Suppressor macrophage treated with lipopolysaccharide for 4 hours (primary cell): Measurements from ENCODE around the gene SLC2A8.

Experiments
- DNase-seq: peaks from one replicate; pipeline ENCODE4 v3.0.0-alpha.2; 2020

Gene SLC2A8, protein sequence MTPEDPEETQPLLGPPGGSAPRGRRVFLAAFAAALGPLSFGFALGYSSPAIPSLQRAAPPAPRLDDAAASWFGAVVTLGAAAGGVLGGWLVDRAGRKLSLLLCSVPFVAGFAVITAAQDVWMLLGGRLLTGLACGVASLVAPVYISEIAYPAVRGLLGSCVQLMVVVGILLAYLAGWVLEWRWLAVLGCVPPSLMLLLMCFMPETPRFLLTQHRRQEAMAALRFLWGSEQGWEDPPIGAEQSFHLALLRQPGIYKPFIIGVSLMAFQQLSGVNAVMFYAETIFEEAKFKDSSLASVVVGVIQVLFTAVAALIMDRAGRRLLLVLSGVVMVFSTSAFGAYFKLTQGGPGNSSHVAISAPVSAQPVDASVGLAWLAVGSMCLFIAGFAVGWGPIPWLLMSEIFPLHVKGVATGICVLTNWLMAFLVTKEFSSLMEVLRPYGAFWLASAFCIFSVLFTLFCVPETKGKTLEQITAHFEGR

DNA sequence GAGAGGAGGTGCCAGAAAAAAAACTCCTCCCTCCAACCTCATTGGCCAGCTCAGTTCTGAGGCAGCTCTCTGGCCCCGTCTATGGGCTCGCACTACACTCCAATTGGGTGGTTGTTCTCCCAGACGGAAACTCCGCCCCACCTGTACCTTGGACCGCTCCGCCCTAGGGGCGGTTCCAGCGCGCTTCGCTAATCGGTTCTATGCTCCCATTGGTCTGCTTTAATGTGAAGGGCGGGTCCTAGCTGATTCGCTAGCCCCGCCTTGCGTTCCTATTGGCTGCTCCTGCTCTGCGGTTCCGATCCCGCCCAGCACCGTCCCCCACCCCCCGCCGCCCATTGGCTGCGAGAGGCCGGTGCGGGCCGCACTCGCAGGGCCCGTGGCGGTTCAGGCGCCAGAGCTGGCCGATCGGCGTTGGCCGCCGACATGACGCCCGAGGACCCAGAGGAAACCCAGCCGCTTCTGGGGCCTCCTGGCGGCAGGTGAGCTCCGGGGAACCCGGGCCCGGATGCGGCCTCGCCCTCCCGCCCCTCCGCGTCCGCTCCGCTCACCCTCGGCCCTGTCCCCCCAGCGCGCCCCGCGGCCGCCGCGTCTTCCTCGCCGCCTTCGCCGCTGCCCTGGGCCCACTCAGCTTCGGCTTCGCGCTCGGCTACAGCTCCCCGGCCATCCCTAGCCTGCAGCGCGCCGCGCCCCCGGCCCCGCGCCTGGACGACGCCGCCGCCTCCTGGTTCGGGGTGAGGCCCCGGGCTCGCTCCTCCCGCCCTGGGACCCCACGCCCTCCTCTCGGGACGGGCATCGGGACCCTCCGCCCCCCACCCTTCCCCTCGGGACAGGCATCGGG, at the start of gene SLC2A8:
TSS of gene SLC2A8 (plus strand) at position 362 of the 838 bp plus-strand sequence. CDS start at position 424, 62 bp downstream.
- peak; percentile 100 for DNase-seq

DNA sequence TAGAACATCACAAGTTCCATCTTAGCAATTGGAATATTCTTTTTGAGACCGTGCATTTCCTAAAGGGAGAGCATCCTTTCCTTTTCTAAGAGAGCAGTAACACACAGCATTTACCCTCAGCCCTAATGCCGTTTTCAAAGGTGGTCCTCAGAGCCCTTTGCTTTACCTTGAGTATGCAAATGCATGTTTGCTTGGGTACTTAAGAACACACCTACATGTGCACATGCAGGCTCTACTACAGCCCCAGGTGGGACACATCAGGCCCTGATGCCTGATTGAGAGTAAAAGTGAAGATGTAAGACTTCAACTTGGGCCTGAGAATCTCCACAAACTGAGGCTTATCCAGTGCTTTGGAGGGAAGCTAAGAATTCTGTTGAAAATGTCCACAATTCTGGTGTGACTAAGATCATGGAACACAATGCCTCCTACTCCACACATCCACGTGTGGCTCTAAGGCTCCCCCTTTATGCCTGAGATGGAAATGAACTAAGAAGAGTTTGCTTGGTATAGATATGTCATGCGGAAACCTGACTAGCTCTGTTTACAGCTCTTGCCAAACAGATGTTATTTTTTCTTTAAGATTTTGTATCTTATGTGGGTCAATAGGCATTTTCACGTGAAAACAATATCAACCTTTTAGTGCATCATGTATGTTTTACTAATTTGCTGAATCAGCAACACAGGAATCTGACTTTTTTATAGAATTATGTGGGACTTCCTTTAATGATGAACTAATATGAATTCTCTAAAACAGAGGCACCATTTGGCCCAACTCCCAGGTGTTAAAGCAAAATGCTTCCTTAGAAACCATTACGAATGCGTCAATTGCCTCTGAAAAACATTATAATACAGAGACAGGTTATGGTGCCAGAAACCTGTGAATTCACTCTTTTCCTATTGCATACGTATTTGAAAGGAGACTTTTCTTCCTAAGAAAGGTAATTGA, 48.9 kb upstream of the SLC2A8 start:
- DNase-seq, result peak; percentile 23

DNA sequence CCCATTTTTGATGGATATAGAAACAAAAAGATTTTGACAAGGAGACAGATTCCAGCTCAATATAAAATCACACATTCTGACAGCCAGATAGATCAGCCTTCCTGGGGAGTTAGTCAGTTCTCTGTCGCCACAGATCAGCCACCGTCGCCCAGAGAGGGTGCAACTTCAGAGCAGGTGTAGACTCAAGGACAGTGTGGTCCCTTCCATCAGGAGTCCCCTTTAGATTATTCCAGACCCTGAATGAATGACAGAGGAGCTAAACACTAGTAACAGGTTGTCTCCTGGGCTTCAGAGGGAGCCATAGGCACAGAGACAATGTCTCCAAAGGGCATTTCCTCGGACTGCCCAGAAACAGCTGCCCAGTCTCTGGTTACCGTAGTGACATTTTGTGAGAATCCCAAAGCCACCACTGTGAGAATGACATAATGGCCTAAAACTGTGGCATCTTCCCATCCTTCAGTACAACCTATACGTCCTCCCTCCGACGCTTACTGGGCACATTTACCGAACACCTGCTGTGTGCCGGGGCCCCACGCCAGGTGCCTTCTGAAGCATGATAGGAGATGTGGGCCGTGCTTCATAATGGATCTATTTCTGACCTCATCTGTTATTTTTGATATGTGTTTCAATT, 47.4 kb upstream of the SLC2A8 start:
- no peak for DNase-seq

DNA sequence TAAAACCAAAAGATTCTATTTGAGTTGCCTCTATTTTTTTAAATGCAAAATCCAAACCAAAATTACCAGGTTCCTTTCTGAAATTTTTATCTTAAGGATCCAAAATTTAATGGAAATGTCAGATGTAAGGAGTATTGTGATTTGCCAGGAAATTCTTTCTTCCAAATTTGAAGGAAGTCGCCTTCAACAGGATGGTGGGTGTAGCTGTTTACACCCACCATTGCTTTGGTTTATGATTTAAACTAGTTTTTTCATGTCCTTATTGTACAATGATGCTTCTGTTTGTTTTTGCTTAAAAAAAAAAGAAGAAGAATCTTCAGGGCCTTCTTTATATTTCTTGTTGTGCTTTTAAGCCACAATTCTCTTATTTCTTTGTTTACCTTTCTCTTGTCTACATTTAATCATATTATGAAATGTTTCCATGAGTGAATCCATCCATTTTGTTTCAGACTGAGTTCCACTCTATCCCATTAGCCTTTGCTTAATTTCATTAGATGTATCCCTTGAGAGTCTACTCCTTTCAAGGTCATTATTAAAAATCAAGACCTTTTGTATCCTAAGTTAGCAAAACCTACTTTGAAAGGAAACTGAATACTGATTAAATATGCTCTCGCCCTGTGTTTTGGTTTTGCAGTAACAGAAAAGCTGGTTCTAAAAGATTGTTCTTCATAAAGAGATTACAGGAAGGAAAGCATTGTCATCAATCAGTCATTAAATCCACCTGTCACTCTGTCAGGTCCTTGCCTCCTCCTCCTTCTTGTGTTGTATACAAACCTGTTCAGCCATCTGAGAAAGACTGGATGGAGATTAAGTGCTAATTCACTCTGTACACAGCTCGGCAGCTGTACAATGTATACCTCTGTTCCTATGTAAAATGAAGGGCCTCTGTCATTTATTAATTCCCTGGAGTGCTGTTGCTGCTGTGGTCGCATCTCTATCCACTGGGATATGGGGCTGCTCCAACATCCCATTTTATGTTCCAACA, 45.5 kb upstream of the SLC2A8 start:
- DNase-seq, result no peak

DNA sequence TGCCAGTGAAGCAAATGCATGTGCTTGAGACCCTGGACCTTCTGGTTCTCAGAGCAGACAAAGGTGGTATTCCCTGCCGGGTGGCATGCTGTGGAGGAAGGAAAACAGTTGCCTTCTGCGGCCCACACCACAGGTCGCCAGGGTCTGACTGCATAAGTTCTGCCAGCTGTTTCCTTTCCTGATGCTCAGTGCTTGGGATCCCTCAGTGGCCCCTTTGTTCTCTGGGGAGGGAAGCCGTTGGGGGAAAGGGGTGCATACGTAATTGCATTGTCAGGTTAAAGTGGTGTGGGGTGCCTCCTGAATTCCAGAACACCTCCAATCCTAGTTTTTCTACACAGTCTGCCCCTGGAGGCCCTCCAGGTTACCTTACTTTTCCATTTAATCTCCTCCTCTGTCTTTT, 43.1 kb upstream of the SLC2A8 start:
- DNase-seq, result no peak

DNA sequence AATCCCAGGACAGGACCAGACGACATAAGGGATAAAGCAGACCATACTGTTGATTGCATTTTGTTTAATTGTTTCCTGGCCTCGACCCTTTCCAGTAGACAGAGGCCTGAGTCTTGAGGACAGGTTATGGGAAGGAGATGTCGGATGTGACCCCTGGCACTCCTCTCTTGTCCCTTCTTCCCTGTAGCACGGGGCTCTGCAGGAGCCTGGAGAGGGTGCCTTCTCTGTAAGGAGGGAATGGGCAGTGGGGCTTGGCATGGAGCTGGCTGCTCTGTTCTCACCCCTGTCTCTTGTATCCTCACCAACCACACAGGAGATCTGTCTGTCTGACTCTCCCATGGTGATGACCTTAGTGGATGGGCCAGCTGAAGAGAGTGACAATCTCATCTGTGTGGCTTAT, 40.1 kb upstream of the SLC2A8 start:
- no peak for DNase-seq

DNA sequence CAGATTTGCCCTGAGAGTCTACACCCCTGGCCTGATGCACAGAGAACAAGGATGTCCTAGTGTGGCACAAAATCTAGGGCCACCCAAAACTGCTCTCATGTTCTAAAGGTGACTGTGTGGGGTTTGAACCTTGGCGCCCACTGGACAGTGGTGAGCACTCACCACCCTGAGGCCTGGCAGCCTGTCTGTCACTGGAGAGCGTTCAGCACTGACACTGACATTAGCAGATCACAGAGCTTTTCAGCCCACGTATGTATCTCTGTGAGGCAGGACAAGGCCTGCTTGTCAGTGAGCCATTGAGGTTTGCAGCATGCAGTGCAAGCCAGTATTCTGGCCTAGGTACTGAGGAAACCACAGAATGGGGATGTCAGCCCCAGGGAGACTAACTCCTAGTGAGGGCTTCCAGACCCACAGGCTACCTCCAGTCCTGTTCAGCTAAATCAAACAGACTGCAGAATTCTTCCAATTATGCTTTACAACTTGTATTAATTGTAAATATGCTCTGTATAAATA, 38.9 kb upstream of the SLC2A8 start:
- DNase-seq, result no peak

DNA sequence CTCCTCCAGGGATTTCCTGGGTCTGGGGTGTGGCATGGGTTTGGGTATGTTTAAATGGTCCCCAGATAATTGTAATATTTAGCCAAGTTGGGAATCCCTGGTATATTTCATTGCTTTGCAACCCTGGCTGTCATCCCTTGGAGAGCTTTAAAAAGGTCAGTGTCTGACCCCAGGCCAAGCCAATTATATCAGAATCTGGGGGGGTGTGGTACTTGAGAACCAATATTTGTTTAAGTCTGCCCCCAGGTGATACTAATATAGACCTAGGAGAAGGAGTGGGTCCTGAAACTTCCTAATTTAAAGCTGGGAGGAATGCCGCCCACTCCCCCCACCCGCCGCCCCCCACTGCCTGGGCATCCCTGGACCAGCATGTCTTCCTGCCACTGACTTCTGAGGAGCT, 38.2 kb upstream of the SLC2A8 start:
- DNase-seq, result no peak

DNA sequence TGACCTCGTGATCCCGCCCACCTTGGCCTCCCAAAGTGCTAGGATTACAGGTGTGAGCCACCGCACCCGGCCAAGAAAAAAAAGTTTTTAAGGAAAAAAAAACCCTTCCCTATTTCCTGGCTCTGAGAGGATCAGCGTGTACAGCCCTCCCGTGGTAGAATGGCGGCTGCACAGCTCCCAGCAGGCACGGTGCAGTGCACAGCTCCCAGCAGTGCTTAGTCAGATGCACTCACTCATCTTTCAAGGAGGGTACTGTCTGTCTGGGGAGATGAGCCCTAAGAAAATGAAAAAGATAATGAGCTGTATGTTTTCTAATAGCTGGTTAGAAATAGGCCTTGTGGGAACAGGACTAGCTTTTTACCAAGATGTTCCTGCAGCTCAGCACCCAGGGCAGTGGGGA, 36.7 kb upstream of the SLC2A8 start:
- DNase-seq, result no peak

DNA sequence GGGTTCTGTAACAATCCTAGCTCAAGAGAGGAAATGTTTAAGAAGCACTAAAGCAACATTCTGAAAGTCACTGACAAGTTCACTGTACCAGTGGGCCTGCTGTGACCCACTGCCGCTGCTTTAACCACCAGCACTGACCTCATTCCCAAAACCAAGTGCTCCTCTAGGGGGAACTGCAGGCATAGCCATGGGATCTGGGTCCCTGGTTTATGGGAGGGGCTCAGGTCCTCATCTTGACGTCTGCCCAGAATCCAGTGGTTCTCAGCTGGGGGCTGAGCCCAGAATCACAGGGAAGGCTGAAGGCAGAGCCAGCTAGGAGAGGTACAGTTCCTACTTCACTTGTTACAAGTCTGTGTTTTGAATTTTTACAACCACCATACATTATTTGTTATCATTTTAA, 36.1 kb upstream of the SLC2A8 start:
- peak; percentile 21 for DNase-seq

DNA sequence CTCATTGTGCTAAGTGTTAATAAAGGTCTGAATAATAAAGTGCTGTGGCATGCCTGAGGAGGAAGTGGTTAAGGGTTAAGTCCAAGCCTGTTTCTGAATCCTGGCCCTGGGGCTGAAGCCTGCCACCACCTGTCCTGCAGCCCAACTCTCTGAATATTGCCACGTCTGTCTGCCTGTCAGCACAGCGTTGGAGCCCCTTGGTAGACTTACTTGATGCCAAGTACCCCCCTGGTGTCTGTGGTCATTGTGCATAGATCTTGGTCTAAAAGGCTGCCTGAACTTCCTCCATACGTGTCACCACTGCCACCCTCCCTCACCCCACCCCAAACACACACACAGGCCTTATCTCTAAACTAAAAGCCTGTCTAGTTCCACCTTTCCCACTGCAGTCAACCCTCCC, 35.4 kb upstream of the SLC2A8 start:
- DNase-seq, result no peak

DNA sequence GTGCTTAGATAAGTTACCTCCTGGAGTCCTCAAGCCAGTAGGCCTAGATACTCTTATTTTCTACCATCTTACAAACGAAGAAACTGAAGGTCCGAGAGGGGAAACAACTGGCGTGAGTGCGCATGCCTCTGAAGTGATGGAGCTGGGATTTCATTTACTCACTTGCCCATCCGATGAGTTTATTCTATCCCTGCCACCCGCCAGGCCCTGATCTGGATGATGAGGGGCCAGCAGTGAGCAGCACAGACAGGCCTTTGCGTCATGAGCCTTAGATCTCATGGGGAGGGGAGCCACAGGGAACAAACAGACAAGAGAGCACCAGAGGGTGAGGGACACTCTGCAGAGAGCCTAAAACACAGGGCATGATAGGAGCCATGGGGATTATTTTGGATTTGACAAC, 34.1 kb upstream of the SLC2A8 start:
- DNase-seq, result no peak

DNA sequence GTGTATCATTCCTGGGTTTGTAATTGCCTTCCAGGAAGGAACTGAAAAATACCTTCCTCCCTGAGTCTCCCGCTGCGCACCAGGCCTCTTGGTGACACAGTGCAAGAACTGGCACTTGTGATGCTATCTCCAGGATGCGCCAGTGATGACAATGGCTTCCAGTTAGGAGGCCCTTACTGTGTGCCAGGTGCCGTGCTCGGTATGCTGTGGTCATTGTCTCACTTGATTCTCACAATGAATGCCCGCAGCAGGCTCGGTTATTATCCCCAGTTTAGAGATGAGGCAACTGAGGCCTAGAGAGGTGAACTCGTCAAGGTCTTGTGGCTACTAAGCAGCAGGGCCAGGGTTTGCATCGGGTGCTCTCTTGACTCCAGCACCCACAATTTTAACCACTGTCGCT, 31.5 kb upstream of the SLC2A8 start:
- no peak for DNase-seq

DNA sequence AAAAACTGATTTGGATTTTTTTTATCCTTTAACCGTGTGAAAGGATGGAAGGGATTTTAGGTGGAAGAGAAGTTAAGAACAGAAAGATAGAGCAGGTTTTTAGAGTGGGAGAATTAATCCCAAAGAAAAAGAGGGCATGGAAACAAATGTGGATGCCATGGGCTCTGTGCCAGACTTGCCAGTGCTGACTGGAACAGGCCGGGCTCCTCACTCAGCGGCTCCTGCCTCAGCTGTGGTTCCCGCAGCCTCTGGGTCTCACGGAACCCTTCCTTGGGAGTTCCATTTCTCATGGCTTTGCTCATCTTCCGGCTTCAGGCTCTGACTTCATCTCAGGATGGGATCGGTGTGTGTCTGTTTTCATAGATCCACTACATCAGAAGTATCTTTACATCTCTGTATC, 30.4 kb upstream of the SLC2A8 start:
- DNase-seq, result no peak

DNA sequence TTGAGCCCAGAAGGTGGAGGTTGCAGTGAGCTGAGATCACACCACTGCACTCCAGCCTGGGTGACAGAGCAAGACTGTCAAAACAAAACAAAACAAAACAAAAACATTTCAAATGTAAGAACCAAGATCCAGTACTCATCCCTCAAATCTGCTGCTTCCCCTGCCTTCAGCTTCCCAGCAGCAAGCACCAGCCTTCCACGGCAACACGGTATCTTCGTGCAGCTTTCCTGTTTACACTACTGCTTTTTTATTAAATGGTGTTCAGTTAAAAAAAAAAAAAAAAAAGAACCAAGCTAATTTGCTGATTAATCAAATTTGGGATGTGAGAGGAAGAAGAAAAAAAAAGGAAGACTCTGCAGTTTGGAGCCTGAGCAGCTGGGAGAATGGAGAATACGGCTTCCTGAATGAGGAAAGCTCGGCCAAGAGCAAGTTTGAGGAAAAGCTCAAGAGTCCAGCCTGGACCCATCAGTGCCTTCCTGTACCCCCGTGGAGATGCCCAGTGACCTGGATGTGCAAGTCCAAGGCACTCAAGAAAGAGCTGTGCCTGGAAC, 28.0 kb upstream of the SLC2A8 start:
- DNase-seq, result peak; percentile 30

DNA sequence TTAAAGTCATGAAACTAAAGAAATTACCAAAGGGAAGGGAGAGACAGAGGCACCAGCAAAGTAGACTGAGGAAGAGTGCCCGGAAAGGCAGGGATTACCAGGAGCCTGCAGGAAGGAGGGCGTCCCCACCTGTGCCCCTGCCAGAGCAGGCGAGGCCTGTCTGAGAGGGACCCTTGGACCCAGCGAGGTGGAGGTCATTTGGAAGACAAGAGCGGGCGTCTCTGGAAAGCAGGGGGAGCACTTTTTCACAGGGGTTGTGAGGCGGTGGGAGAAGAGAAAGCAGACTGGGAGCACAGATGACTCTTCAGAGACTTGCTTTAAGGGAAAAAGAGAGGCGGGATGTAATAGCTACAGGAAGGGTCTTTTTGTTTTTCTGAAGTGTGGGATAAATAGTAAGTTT, 27.5 kb upstream of the SLC2A8 start:
- no peak for DNase-seq

DNA sequence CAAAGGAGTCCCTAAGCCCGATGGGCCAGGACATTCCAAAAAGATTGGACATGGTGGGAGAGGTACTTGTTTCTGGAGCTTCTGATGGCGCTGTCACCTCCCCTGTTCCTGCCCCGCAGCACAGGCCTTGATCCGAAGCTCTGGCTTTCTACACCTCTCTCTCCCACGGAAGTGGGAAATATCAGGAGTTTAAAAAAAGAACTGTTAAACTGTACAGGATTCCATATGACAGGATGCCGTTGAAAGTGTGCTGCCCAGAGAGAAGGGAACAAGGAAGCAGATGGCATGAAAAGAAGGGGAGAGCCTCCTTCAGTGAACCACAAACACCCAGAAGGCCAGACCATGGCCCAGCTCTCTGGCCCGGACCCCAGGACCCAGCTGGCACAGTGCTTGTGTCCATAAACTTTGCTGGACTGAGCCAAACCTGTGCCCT, 26.8 kb upstream of the SLC2A8 start:
- no peak for DNase-seq

DNA sequence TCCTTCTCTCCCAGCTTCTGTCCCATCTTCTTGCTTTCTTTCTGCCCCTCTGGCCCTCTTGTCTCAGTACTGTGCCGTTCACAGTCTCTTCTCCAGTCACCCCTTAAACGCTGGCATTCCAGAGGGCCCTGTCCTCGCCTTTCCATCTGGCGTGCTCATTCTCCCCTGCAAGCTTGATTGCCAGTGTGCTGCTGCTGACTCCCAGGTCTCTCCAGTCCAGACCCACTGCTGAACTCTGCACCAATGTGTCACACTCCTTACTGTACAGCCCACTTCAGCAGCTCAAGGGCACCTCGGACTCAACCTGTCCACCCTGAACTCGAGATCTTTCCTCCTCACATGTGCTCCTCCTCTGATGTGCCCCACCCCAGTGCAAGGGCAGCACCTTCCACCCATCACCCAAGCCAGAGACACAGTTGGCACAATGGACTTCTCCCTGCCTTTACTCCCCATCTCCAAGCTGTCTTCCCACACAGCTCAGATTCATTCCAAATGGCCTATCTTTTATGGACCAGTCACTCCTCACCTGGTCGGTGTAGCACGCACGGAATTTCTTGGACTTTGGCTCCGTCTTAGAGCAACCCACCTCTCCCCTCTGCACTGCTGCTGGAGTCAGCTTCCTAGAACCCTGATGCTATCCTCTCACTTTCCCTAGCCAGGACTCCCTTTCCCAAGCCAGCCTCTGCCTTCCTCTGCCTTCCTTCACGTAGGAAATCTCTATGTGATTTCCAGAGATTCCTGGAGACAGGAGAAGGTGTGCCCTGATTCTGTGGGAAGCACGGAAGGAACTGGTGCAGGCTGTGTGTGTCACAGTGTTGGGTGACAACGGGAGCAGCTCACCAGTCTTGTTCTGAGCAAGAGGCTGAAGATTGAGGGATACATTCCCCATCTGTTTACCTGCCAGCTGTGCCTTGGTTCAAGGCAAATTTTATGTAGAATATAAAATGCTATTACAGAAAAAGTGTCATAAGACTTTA, 26.0 kb upstream of the SLC2A8 start:
- no peak for DNase-seq

DNA sequence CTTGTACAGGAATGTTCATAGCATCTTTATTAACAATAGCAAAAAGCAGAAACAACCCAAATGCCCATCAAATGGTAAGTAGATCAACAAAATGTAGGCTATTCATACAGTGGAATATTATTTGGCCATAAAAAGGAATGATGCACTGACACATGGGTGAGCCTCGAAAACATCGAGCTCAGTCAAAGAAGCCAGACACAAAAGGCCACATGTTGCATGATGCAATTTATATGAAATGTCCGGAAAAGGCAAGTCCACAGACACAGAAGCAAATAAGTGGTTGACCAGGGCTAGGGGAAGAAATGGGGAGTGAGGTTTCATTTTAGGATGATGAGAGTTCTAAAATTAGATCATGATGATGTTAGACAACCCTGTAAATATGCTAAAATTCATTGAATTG, 16.5 kb upstream of the SLC2A8 start:
- DNase-seq, result no peak
